Adipocyte (in vitro differentiated cells): Measurements from ENCODE around the gene AUH.

Experiments used
- DNase-seq: peaks from one replicate; pipeline ENCODE4 v3.0.0-alpha.2; 2015; ENCODE audit warnings: low read depth
- H3K27me3 ChIP-seq: replicated peaks from 2 replicates; pipeline ENCODE4 v1.7.0; 2013; ENCODE audit warnings: mild to moderate bottlenecking, low read length, moderate library complexity; ENCODE audit not compliant: control insufficient read depth, insufficient read depth
- H3K36me3 ChIP-seq: 2 replicates; pipeline ENCODE4 v1.7.0; 2013; ENCODE audit warnings: low read length, mild to moderate bottlenecking, moderate library complexity; ENCODE audit not compliant: control insufficient read depth, insufficient read depth, severe bottlenecking
- H3K4me1 ChIP-seq: 2 replicates; pipeline ENCODE4 v1.7.0; 2013; ENCODE audit warnings: mild to moderate bottlenecking, low read length, moderate library complexity; ENCODE audit not compliant: control insufficient read depth, insufficient read depth
- H3K4me3 ChIP-seq: 2 replicates; pipeline ENCODE4 v1.7.0; 2013; ENCODE audit warnings: mild to moderate bottlenecking, low read length, moderate library complexity
- H3K9ac ChIP-seq: 2 replicates; pipeline ENCODE4 v1.7.0; 2013; ENCODE audit warnings: mild to moderate bottlenecking, low read length, moderate library complexity
- H3K9me3 ChIP-seq: 2 replicates; pipeline ENCODE4 v1.7.0; 2013; ENCODE audit warnings: mild to moderate bottlenecking, low read length, moderate library complexity; ENCODE audit not compliant: control insufficient read depth

The AUH gene

DNA sequence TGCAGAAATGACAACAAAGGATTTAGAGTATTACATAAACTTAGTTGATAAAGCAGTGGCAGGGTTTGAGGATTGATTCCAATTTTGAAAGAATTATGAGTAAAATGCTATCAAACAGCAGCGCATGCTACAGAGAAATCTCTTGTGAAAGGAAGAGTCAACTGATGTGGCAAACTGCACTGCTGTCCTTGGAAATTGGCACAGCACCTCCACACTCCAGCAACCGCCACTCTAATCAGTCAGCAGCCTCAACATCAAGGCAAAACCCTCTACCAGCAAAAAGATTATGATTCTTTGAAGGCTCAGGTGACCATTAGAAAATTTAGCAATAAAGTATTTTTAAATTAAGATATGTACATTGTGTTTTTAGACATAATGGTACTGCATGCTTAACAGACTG, 66.4 kb downstream of the AUH start:
- DNase-seq = no peak
- no peak overlapping the region for H3K9ac ChIP-seq
- no peaks in the 10 kb centered on the region for H3K9me3 ChIP-seq
- H3K4me3 ChIP-seq = no peak overlapping the region
- H3K36me3 ChIP-seq = peaks cover 45% of the 10 kb centered on the region
- H3K27me3 ChIP-seq = no peaks in the 10 kb centered on the region
- peaks cover 31% of the 10 kb centered on the region for H3K4me1 ChIP-seq

DNA sequence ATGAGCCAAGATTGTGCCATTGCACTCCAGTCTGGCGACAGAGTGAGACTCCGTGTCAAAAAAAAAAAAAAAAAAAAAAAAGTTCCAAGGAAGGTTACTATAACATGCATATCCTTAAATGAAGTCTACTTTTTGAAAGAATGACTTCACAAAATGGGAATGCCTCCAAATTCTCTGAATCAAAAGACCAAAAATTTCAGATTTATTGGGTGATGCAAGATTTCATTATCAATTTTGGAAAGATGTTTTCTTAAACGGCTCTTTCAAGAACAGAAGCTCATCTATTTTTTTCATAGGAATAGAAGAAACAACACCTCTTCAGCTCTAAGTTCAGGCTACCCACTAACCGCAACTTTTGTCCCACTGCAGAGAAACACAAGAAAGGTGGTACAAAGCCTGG, 69.9 kb downstream of the AUH start:
- Histone ChIP-seq H3K4me1 (peaks cover 14% of the 10 kb centered on the region), H3K4me3 (no peak overlapping the region), H3K36me3 (peaks cover 42% of the 10 kb centered on the region), H3K27me3 (no peaks in the 10 kb centered on the region), H3K9me3 (no peaks in the 10 kb centered on the region), H3K9ac (no peak overlapping the region)
- DNase-seq = no peak

DNA sequence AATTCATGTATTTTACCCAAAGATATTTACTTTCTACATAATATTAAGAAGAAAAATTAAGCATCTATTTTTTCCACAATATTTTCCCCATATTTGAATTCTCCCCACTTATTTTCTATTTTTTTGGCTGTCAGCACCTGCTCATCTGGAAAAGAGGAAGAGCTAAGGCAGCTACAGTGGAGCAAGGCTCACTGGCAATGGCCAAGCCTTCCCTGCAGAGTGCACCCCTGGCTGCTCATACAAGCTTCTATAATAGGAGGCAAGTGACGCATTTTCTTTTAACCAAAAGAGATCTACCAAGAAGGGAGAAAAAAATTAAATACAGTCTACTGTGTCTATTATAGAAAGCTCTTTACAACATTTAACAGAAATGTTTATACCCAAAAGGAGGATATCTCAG, 72.5 kb downstream of the AUH start:
- peaks cover 24% of the 10 kb centered on the region for H3K36me3 ChIP-seq
- no peak overlapping the region for H3K4me3 ChIP-seq
- peaks cover 21% of the 10 kb centered on the region for H3K4me1 ChIP-seq
- H3K9me3 ChIP-seq = no peaks in the 10 kb centered on the region
- no peak overlapping the region for H3K9ac ChIP-seq
- no peak for DNase-seq
- no peaks in the 10 kb centered on the region for H3K27me3 ChIP-seq

DNA sequence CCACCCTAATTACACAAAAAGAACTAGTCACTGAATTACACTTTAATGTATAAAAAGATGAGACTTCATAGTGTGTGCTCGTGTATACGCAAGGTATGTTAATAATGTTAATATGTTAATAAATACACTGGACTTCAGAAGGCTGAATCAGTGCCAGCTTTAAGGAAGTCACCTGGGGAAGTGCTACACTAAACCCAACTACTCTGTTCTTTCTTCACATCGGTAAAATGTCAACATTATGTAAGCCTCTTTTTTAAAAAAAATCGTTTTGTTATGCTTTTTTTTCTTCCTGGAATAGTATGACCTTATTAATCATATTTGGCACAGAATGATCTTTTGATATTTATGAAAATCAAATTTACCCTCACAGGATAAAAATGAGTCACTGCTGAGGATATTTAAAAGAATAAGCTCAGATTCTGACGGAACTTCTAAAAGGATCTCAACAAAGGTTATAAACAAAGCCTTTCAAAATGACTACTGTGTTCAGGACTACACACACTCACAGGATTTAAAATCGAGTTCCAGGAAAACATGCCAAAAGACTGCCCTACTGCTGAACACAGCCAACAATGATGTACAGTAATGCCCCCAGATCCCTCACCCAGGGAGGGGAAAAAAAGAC, 75.9 kb downstream of the AUH start:
- H3K4me1 ChIP-seq = peaks cover 6% of the 10 kb centered on the region
- no peak for DNase-seq
- peaks cover 1% of the 10 kb centered on the region for H3K36me3 ChIP-seq
- H3K4me3 ChIP-seq = no peak overlapping the region
- no peaks in the 10 kb centered on the region for H3K27me3 ChIP-seq
- no peaks in the 10 kb centered on the region for H3K9me3 ChIP-seq
- H3K9ac ChIP-seq = no peak overlapping the region

DNA sequence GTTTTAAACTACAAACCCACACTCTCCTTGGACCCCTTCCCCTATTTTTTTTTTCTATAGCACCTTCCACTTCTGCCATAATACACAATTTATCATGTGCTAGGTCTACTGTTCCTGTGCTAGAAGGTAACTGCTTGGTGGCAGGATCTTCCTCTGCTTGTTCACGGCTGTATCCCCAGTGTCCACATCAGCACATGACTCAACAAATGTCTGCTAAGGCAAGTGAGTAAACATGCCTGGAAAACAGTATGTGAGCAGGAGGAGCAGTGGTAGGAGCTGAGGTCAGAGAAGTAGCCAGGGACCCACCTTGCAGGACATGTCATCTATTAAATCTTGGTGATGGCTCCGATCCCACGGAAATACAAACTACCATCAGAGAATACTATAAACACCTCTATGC, 79.4 kb downstream of the AUH start:
- Histone ChIP-seq H3K9me3 (no peaks in the 10 kb centered on the region), H3K4me3 (no peak overlapping the region), H3K9ac (no peak overlapping the region), H3K27me3 (no peaks in the 10 kb centered on the region), H3K4me1 (peaks cover 6% of the 10 kb centered on the region), H3K36me3 (no peaks in the 10 kb centered on the region)
- no peak for DNase-seq

DNA sequence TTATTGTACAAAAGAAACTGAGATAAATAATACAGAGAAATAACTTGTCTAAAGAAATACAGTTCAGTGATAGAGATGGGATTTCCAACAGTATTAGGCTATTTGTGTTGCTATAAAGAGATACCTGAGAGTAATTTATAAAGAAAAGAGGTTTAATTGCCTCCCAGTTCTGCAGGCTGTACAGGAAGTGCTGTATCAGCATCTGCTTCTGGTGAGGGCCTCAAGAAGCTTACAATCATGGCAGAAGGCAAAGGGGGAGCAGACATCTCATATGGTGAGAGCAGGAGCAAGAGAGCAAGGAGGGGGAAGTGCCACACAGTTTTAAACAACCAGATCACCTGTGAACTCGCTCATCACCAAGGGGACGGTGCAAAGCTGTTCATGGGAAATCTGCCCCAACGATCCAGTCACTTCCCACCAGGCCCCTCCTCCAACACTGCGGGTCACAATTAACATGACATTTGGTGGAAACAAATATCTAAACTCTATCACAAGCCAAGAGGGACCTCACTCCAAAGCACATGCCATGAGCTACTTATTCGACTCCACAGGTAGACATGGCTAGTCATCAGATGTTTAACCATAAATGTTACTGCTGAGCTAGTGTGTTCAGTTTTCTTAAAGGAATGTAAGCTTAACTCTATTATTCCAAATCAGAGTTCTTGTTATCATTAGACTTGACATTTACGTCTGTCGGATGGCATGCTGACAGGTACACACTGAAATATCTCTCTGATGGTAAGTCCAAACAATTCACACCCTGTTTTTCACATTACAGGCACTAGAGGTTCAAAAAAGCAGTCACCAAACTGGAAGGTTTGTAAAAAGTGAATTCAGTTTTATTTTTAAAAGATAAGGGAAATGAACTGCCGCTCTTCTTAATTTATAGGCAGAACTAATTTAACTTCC, 82.2 kb downstream of the AUH start:
- no peaks in the 10 kb centered on the region for H3K9me3 ChIP-seq
- H3K4me3 ChIP-seq = no peak overlapping the region
- H3K36me3 ChIP-seq = no peaks in the 10 kb centered on the region
- no peaks in the 10 kb centered on the region for H3K4me1 ChIP-seq
- no peak overlapping the region for H3K9ac ChIP-seq
- no peaks in the 10 kb centered on the region for H3K27me3 ChIP-seq
- DNase-seq = no peak

DNA sequence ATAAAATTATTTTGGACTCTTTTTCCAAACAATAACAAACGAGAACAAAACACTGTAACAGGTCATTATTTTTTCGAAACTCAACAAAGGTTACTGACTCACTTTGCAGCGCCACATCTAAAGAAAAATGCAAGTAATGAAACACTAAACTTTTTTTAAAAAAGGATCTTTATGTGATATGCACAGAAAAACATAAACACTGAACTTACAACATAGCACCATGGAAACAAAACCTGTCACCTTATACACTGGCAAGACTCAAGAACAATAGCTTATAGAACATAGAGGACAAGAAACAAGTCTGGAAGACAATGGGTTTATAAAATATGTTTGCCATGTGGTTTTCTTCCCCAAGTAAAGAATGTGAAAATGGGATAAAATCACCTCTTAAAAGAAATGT, 85.2 kb downstream of the AUH start:
- Histone ChIP-seq H3K36me3 (no peaks in the 10 kb centered on the region), H3K4me1 (no peaks in the 10 kb centered on the region), H3K9ac (no peak overlapping the region), H3K9me3 (no peaks in the 10 kb centered on the region), H3K4me3 (no peak overlapping the region), H3K27me3 (no peaks in the 10 kb centered on the region)
- DNase-seq = no peak

DNA sequence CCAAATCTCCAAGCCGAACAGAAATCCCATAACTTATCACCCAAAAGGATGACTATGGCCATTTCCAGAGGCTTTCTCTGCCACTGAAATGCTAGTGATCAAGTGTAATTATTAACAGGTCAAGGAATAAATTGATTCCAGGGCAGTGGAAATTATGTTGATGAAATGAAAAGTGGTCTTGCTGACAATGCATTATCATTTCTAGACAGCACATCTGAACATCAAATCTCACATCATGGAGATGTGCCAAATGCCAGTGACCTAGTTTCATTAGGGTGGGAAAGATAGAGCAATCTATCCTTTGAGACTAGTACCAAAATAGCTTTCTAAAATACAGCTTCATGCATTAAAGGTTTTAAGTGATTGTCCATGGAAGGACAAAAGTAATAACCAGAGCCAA, 86.1 kb downstream of the AUH start:
- Histone ChIP-seq H3K4me3 (no peak overlapping the region), H3K9ac (no peak overlapping the region), H3K9me3 (no peaks in the 10 kb centered on the region), H3K36me3 (no peaks in the 10 kb centered on the region), H3K27me3 (no peaks in the 10 kb centered on the region), H3K4me1 (no peaks in the 10 kb centered on the region)
- no peak for DNase-seq

DNA sequence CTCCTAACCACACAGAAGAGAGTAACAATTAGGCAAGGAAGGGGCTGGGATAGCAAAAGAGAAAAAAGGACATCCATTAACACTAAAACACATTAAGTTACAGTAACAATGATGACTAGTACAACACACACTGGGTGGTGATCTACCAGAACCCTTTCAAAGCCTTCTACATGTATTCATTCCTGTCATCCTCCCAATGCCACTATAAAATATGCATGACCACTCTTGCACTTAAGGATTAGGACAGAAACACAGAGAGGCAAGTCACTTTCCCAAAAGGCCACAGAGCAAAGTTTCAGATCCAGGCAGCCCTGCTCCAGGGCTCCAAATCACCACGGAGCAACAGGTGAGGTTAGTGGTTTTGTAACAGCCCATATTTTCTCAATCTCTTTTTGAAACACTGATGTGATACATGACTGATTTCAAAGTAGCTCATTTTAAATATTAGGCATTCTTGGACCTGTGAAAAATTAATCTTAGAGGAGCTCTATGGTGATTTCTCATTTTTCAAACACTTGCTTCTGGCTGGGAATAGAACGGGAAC, 86.7 kb downstream of the AUH start:
- Histone ChIP-seq H3K9me3 (no peaks in the 10 kb centered on the region), H3K9ac (no peak overlapping the region), H3K36me3 (no peaks in the 10 kb centered on the region), H3K4me1 (peaks cover 2% of the 10 kb centered on the region), H3K4me3 (no peak overlapping the region), H3K27me3 (no peaks in the 10 kb centered on the region)
- DNase-seq = no peak

DNA sequence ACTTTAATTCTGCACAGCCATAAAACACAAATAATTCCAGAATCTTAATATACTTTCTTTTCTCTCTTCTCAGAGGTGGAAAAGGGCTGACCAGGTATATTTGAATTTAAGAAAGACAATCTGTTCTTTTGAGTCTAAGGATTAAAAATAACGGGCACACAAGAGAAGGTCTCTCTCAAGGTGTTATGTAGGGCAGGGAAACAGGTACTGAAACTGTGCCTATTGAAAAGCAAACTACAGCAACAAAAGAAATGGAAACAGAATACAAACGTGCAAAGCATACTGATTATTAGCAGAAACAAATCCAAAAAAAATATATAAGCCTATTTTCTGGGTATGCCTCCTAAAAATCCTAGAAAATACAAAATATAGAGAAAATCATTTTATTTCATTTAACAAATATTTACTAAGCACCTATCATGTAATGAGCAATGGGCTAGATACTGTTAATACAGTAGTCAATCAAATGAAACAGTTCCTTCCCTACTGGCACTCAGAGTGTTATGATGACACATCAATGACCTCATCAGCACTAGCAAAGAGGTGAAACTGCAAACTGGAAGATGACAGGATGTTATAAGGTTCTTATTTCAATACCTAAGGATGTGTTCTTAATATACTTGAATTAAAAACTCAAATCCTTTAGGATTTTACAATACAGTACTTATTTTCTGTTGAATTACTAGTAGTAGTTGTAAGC, 87.7 kb downstream of the AUH start:
- peak; percentile 20 for DNase-seq
- peaks cover 4% of the 10 kb centered on the region for H3K4me1 ChIP-seq
- no peaks in the 10 kb centered on the region for H3K27me3 ChIP-seq
- H3K36me3 ChIP-seq = no peaks in the 10 kb centered on the region
- H3K9ac ChIP-seq = no peak overlapping the region
- no peaks in the 10 kb centered on the region for H3K9me3 ChIP-seq
- no peak overlapping the region for H3K4me3 ChIP-seq

DNA sequence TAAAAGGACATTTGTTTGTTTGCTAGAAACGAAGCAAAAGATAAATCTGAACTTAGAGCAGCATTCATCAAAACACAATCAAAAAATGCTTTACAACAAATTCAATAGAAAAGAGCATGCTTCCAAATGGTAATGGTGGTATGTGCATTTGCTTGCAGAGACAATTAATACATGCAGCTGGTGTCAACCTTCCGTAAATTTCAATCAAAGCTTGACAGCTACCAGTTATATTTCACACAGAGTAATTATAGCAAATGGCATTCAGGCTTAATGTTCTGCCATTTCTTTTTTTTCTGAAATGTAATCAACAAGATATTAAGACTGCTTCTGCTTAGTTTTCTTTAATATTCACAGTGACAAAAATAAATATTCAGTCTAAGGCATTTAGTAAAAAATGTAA, 90.6 kb downstream of the AUH start:
- no peaks in the 10 kb centered on the region for H3K27me3 ChIP-seq
- no peaks in the 10 kb centered on the region for H3K36me3 ChIP-seq
- H3K4me3 ChIP-seq = no peak overlapping the region
- no peak for DNase-seq
- no peaks in the 10 kb centered on the region for H3K9me3 ChIP-seq
- H3K9ac ChIP-seq = no peak overlapping the region
- peaks cover 4% of the 10 kb centered on the region for H3K4me1 ChIP-seq
